Neural progenitor cell (in vitro differentiated cells): ENCODE results near the gene SPAG9. TPM values are rescaled to one million over a fixed set of nuclear protein-coding genes. Genes with fewer than 3 reads are reported as not detected.

ENCODE experiments used
- DNase-seq: peaks from one replicate; pipeline ENCODE4 v3.0.0-alpha.2; 2016; ENCODE audit warnings: low spot score
- H2AFZ ChIP-seq: fragments of 200-600 bp; sonication (generic); replicated peaks from 2 replicates; pipeline ENCODE4 v1.6.1; 2016; ENCODE audit warnings: antibody characterized with exemption
- H3F3A ChIP-seq: fragments of 200-600 bp; sonication (generic); 2 replicates; pipeline ENCODE4 v1.6.1; 2016; ENCODE audit warnings: antibody characterized with exemption, low read depth
- H3K27ac ChIP-seq: fragments of 200-600 bp; sonication (generic); 2 replicates; pipeline ENCODE4 v1.5.1; 2016; ENCODE audit warnings: mild to moderate bottlenecking
- H3K27me3 ChIP-seq: fragments of 200-600 bp; sonication (generic); 2 replicates; pipeline ENCODE4 v1.6.1; 2016; ENCODE audit warnings: mild to moderate bottlenecking, moderate library complexity
- H3K36me3 ChIP-seq: fragments of 200-600 bp; sonication (generic); 2 replicates; pipeline ENCODE4 v1.5.1; 2016
- H3K4me1 ChIP-seq: fragments of 200-600 bp; sonication (generic); 2 replicates; pipeline ENCODE4 v1.6.1; 2016; ENCODE audit warnings: mixed run types
- H3K4me2 ChIP-seq: fragments of 200-600 bp; sonication (generic); 2 replicates; pipeline ENCODE4 v1.6.1; 2016
- H3K4me3 ChIP-seq: fragments of 200-600 bp; sonication (generic); 2 replicates; pipeline ENCODE4 v1.5.1; 2016
- H3K79me2 ChIP-seq: fragments of 200-600 bp; sonication (generic); 2 replicates; pipeline ENCODE4 v1.6.1; 2016; ENCODE audit warnings: low read depth
- H3K9ac ChIP-seq: fragments of 200-600 bp; sonication (generic); 2 replicates; pipeline ENCODE4 v1.6.1; 2016
- H3K9me3 ChIP-seq: fragments of 200-600 bp; sonication (generic); 2 replicates; pipeline ENCODE4 v1.5.1; 2016; ENCODE audit warnings: low read depth
- H4K20me1 ChIP-seq: fragments of 200-600 bp; sonication (generic); 2 replicates; pipeline ENCODE4 v1.6.1; 2016; ENCODE audit warnings: low read depth
- H3K27ac Mint-ChIP-seq: 3 replicates; pipeline ENCODE4 v1.8.0; 2021; ENCODE audit warnings: mixed read lengths
- H3K27me3 Mint-ChIP-seq: 2 replicates; pipeline ENCODE4 v1.8.0; 2022; ENCODE audit warnings: low read depth, mild to moderate bottlenecking, inconsistent platforms, moderate library complexity, mixed read lengths; ENCODE audit not compliant: insufficient read depth
- H3K36me3 Mint-ChIP-seq: 3 replicates; pipeline ENCODE4 v1.8.0; 2021; ENCODE audit warnings: mixed read lengths
- H3K4me1 Mint-ChIP-seq: 3 replicates; pipeline ENCODE4 v1.8.0; 2021; ENCODE audit warnings: mixed read lengths
- H3K4me3 Mint-ChIP-seq: 3 replicates; pipeline ENCODE4 v1.8.0; 2021; ENCODE audit warnings: mild to moderate bottlenecking, moderate library complexity, mixed read lengths
- H3K9me3 Mint-ChIP-seq: 3 replicates; pipeline ENCODE4 v1.8.0; 2020; ENCODE audit warnings: mixed read lengths
- EZH2 ChIP-seq: fragments of 200-600 bp; sonication (generic); IDR thresholded peaks from 2 replicates; pipeline ENCODE4 v1.6.1; 2017; ENCODE audit warnings: antibody characterized with exemption, mild to moderate bottlenecking, moderate library complexity
- EZH2phosphoT487 ChIP-seq: fragments of 200-600 bp; sonication (generic); IDR thresholded peaks from 2 replicates; pipeline ENCODE4 v1.6.1; 2017; ENCODE audit warnings: antibody characterized with exemption
- total RNA-seq: library from RNA; depleted of rRNA; stranded (reverse); fragments of >200 nt; gene quantifications from 2 replicates; pipeline ENCODE4 v1.2.3, GENCODE V29; 2015; ENCODE audit warnings: low replicate concordance
- TF ChIP-seq, protein P1 (sequence below): fragments of 200-600 bp; sonication (generic); IDR thresholded peaks from 2 replicates; pipeline ENCODE4 v1.5.1; 2017; ENCODE audit warnings: antibody characterized with exemption, mild to moderate bottlenecking

The SPAG9 gene
- total RNA-seq, 1 donor from 2014 or later = 99.5 TPM

DNA sequence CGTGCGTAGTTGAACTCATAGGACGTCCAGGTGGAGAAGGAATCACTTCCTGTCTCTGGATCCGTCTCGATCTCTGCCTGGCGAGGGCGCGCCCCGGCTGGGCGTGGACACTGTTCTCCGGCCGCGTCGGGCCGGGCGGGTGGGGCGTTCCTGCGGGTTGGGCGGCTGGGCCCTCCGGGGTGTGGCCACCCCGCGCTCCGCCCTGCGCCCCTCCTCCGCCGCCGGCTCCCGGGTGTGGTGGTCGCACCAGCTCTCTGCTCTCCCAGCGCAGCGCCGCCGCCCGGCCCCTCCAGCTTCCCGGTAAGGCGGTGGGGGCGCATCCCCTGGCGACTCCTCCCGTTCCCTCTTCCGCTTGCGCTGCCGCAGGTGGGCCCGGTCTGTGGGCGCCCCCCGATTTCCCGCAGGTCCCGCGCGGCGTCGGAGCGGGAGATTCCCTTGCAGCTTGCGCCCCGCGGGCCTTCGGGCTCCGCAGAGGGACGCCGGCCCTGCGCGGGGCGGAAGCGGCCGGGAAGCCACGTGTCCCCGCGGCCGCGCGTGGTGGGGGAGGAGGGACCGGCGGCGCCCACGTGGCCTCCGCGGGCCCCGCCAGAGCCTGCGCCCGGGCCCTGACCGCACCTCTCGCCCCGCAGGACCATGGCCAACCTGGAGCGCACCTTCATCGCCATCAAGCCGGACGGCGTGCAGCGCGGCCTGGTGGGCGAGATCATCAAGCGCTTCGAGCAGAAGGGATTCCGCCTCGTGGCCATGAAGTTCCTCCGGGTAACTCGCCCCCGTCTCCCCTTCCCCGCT lies 45.7 kb upstream of the SPAG9 start, which contains the start of gene NME2:
NME2 (plus strand) TSS at position 214 of the 789 bp plus-strand sequence; CDS start at position 634, 420 bp downstream.
- H4K20me1 ChIP-seq = peaks cover 15% of the 10 kb centered on the region
- peak within 1 kb of the TSS; percentile 93 for H3K4me2 ChIP-seq
- no peaks in the 10 kb centered on the region for H3K9me3 ChIP-seq
- H3K27me3 ChIP-seq = no peaks in the 10 kb centered on the region
- Mint-ChIP-seq H3K4me1 (peaks cover 21% of the 10 kb centered on the region), H3K4me3 (peak within 1 kb of the TSS; percentile 97), H3K36me3 (peaks cover 26% of the 10 kb centered on the region), H3K27me3 (peaks cover 2% of the 10 kb centered on the region), H3K9me3 (no peaks in the 10 kb centered on the region), H3K27ac (peak within 1 kb of the TSS; percentile 84)
- H3F3A ChIP-seq = peaks cover 31% of the 10 kb centered on the region
- no peak within 1 kb of the TSS for H3K27ac ChIP-seq
- H3K9ac ChIP-seq = peak within 1 kb of the TSS; percentile 0
- H3K4me3 ChIP-seq = peak within 1 kb of the TSS; percentile 66
- H3K4me1 ChIP-seq = peaks cover 4% of the 10 kb centered on the region
- H3K79me2 ChIP-seq = peaks cover 12% of the 10 kb centered on the region
- H2AFZ ChIP-seq = peak within 1 kb of the TSS; percentile 75
- DNase-seq = peak; percentile 93
- TF ChIP-seq EZH2phosphoT487 = no peak
- TF ChIP-seq, protein P1, sequence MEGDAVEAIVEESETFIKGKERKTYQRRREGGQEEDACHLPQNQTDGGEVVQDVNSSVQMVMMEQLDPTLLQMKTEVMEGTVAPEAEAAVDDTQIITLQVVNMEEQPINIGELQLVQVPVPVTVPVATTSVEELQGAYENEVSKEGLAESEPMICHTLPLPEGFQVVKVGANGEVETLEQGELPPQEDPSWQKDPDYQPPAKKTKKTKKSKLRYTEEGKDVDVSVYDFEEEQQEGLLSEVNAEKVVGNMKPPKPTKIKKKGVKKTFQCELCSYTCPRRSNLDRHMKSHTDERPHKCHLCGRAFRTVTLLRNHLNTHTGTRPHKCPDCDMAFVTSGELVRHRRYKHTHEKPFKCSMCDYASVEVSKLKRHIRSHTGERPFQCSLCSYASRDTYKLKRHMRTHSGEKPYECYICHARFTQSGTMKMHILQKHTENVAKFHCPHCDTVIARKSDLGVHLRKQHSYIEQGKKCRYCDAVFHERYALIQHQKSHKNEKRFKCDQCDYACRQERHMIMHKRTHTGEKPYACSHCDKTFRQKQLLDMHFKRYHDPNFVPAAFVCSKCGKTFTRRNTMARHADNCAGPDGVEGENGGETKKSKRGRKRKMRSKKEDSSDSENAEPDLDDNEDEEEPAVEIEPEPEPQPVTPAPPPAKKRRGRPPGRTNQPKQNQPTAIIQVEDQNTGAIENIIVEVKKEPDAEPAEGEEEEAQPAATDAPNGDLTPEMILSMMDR = no peak
- no peak for TF ChIP-seq EZH2
- H3K36me3 ChIP-seq = peaks cover 4% of the 10 kb centered on the region

DNA sequence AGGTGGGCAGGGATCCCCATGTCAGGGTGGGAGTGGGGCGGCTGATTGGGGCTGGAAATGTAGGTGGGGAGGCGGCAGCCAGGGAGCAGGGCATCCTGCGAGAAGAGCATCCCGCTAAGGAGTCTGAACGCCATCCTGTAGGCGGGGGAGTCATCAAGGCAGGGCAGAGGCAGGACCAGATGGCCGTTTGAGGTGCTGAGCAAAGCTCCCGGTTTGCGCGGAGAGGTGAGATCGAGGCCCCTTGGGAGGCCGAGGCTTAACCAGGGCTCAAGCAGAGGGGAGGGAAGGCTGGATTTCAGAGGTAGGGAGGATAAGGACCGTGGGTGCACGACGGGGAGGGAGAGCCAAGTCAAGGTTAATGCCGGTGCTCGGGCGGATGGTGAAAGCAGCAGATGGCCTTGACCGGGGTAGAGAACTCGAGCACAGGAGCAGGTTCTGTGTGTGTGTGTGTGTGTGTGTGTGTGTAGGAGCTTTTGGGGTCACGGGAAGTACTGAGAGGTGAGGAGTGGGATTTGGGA lies 45.1 kb upstream of the SPAG9 start:
- Mint-ChIP-seq H3K27ac (peak overlapping the region; percentile 84), H3K9me3 (no peaks in the 10 kb centered on the region), H3K4me3 (peak overlapping the region; percentile 97), H3K36me3 (peaks cover 25% of the 10 kb centered on the region), H3K4me1 (peaks cover 21% of the 10 kb centered on the region), H3K27me3 (peaks cover 2% of the 10 kb centered on the region)
- Histone ChIP-seq H3K4me2 (peak overlapping the region; percentile 93), H3F3A (peaks cover 25% of the 10 kb centered on the region), H3K27ac (no peak overlapping the region), H2AFZ (no peak overlapping the region), H3K4me3 (peak overlapping the region; percentile 66), H3K79me2 (peaks cover 12% of the 10 kb centered on the region), H3K9ac (no peak overlapping the region), H3K9me3 (no peaks in the 10 kb centered on the region), H3K4me1 (peaks cover 4% of the 10 kb centered on the region), H3K27me3 (no peaks in the 10 kb centered on the region), H3K36me3 (peaks cover 9% of the 10 kb centered on the region), H4K20me1 (peaks cover 15% of the 10 kb centered on the region)
- no peak for TF ChIP-seq EZH2
- TF ChIP-seq, protein P1 = no peak
- no peak for TF ChIP-seq EZH2phosphoT487
- peak; percentile 48 for DNase-seq

DNA sequence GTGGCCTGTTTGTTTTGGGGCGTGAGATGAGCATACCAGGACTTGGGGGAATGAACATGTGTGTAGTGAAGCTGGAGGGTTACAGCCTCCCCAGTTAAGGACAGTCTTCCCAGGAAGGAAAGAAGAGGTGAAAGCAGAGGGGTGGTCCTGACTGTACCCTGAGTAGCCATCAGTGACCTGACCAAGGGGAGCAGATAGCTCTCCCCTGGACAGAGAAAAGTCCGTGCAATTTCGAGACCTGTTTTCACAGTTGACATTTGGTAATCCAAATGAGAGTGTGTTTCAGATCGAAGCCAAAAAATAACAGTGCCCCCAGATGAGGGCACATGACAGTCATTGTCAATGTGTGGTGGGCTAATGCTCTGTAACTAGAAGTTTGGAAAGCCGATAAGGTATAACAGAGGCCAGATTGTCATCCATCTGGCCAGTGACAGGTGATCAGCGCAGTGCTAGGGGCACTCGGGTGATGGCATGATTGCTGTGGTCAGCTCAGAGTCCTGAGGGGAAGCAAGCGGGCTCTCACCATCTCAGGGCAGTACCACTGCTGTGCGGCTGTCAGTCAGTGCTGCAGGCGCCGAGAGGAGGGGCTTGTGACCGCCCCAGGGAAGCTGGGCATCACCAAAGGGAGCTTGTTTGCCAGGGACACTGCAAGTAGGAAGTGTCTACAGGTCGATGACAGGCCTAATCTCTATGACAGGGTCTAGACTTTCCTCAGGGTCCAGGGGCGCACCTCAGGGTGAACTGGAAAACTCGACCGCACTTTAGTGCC lies 44.4 kb upstream of the SPAG9 start:
- peaks cover 2% of the 10 kb centered on the region for H3K27me3 Mint-ChIP-seq

More for the DNA sequence above, 44.4 kb upstream of the SPAG9 start:
- Histone ChIP-seq H3K36me3 (peaks cover 9% of the 10 kb centered on the region), H3K4me1 (peaks cover 4% of the 10 kb centered on the region), H3K4me2 (peak overlapping the region; percentile 93), H3K9ac (no peak overlapping the region), H4K20me1 (peaks cover 15% of the 10 kb centered on the region), H3K4me3 (peak overlapping the region; percentile 66), H2AFZ (no peak overlapping the region), H3K27me3 (no peaks in the 10 kb centered on the region), H3K79me2 (peaks cover 12% of the 10 kb centered on the region), H3K27ac (no peak overlapping the region), H3F3A (peaks cover 24% of the 10 kb centered on the region), H3K9me3 (no peaks in the 10 kb centered on the region)
- peaks cover 28% of the 10 kb centered on the region for H3K36me3 Mint-ChIP-seq
- peak overlapping the region; percentile 68 for H3K27ac Mint-ChIP-seq
- H3K4me1 Mint-ChIP-seq = peaks cover 21% of the 10 kb centered on the region
- H3K9me3 Mint-ChIP-seq = no peaks in the 10 kb centered on the region
- peak; percentile 50 for DNase-seq
- no peak for TF ChIP-seq EZH2phosphoT487
- TF ChIP-seq, protein P1 = no peak
- TF ChIP-seq EZH2 = no peak
- peak overlapping the region; percentile 97 for H3K4me3 Mint-ChIP-seq
